HG02759 (cell line): ENCODE results near the gene SP7.
"Not testable (repeated sequence)": the region's sequence is repeated elsewhere in the genome, so short reads cannot be mapped to it uniquely, and the experiment has no call there.

ENCODE experiments used
- ATAC-seq: cut with Tn5 transposase; IDR thresholded peaks from one replicate; pipeline ENCODE4 v1.9.1; 2021; ENCODE audit warnings: mild to moderate bottlenecking, moderate library complexity; ENCODE audit not compliant: unreplicated experiment

SP7 gene

DNA sequence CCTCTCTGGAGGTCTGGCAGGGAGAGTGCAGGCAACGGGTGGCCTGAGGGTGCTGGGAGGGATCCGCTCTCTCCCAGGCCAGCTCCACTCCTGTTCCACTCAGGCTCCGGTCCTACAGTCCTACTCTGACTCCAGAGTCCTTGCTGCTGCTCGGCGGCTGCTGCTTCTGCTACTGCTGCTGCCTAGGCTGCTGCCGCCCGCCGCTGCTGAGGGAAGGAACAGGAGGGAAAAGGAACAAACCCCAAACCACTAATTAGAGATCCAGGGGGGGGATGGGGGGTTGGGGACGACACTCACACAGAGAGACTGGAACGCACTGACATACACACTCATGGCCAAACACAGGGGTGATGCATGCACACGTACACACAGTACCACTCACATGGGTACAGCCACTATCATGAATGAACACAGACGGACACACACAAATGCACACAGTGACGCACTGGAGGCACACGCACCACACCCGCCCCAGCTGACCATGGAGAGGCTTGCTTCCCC lies at the start of gene SP7:
TSS of gene SP7 (minus strand) at position 174 of the 501 bp plus-strand sequence. CDS start 708 bp downstream, outside the sequence.
- ATAC-seq, result no peak

DNA sequence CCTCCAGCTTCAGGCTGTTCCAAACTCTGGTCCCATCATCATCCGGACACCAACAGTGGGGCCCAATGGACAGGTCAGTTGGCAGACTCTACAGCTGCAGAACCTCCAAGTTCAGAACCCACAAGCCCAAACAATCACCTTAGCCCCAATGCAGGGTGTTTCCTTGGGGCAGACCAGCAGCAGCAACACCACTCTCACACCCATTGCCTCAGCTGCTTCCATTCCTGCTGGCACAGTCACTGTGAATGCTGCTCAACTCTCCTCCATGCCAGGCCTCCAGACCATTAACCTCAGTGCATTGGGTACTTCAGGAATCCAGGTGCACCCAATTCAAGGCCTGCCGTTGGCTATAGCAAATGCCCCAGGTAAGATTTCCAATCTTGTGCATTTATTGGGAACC lies 47.1 kb upstream of the SP7 start:
- ATAC-seq, result no peak

DNA sequence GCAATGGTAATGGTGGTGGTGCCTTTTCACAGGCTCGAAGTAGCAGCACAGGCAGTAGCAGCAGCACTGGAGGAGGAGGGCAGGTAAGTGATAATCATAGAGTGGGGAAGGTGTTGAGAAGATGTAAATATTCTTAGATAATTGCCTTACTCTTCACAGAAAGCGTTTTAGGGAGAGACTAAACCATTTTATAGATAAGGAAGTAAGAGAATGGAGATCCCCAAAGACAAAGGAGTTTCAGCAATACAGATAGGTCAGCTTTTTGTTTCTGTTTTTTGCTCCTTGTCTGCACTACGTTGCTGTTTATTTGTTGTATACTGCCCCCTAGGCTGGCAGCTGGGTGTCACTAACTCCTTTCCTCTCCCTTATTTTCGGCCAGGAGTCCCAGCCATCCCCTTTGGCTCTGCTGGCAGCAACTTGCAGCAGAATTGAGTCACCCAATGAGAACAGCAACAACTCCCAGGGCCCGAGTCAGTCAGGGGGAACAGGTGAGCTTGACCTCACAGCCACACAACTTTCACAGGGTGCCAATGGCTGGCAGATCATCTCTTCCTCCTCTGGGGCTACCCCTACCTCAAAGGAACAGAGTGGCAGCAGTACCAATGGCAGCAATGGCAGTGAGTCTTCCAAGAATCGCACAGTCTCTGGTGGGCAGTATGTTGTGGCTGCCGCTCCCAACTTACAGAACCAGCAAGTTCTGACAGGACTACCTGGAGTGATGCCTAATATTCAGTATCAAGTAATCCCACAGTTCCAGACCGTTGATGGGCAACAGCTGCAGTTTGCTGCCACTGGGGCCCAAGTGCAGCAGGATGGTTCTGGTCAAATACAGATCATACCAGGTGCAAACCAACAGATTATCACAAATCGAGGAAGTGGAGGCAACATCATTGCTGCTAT lies 45.8 kb upstream of the SP7 start:
- no peak for ATAC-seq

DNA sequence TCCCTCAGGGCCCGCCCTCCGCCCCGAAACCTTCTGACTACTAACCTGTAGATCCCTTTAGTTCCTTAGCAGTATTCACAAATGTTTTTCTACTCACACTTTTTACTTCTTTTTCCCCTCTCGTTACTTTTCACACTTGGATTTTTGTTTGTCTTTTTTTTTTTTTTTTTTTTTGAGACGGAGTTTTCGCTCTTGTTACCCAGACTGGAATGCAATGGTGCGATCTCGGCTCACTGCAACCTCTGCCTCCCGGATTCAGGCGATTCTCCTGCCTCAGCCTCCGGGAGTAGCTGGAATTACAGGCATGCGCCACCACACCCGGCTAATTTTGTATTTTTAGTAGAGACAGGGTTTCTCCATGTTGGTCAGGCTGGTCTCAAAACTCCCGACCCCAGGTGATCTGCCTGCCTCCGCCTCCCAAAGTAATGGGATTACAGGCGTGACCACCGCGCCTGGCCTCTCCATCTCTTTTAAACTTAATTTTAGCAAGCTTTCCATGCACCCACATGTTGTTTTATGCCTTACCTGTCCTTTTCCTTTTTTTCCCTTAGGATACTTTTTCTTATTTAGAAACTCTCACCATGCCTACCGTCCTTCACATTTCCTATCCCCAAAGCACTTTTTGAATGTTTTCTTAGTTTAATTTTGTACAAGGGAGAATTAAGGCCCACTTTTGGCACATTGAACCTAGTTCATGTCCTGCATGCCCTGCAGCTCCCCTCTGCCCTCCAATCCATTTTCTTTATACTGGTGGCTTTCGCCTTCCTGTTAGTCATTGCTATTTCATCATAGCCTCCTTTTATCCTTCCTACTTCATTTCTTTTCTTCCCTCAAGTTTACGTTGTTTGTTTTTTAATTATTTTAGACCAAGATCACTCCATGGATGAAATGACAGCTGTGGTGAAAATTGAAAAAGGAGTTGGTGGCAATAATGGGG lies 44.9 kb upstream of the SP7 start:
- no peak for ATAC-seq

DNA sequence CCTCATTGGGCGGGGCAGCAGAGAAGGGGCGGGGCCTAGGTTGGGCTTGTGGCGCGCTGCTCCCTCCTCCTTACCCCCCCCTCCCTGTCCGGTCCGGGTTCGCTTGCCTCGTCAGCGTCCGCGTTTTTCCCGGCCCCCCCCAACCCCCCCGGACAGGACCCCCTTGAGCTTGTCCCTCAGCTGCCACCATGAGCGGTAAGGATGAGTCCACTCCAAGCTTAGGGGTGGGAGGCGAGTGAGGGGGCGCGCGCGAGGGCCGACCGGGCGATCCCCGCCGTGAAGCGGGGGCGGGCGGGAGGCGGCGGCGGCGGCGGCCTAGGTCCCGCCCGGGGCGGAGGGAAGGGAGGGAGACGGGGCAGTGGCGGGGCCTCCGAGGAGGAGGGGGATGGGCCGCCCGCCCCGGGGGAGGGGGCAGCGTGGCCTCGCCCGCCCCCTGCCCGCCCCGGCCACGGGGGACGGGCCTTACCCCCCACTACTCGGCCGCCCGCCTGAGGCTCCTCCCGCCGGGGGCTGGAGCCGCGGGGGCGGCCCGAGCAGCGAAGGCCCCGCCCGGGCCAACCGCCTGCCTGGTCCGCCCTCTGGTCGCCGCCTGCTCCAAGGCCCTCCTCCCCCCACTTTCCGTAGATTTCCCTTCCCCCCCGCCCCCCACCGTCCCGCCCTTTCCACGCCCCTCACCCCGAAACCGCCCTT lies 44.1 kb upstream of the SP7 start, which contains the start of gene SP1:
TSS of gene SP1 (plus strand) at position 73 of the 690 bp plus-strand sequence. CDS start at position 189, 116 bp downstream.
- ATAC-seq, result peak; percentile 48

DNA sequence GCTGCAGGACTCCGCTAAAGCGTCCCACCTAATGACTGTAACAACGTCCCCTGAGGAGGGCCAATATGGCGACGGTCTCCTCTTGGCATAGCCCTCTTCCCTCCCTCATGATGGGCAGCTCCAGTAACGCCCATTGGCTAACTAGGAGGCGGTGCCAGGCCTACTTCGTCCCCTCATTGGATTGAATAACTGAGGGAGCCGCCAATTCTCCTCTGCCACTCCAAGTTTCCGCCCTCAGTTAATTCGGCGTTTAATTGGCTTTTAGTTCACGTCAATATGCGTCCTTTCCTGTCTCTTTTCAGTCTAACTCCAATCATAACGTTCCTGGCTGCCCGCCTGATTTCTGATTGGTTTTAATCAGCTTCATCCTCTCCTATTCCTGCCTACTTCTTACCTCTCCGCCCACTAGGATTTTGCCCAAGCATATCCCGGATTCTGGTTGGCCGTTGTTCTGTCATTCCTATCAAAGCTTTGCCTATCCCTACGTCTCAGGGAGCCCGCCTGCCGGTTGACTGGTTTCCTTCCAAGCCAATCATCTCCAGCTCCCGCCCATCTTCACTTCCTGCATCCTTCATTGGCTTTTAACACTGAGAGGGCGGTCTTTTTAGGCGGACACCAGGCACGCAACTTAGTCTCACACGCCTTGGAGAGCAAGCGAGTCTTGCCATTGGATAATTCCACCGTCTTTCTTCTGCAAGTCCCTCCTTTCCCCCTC lies 43.4 kb upstream of the SP7 start:
- ATAC-seq, result peak; percentile 66

DNA sequence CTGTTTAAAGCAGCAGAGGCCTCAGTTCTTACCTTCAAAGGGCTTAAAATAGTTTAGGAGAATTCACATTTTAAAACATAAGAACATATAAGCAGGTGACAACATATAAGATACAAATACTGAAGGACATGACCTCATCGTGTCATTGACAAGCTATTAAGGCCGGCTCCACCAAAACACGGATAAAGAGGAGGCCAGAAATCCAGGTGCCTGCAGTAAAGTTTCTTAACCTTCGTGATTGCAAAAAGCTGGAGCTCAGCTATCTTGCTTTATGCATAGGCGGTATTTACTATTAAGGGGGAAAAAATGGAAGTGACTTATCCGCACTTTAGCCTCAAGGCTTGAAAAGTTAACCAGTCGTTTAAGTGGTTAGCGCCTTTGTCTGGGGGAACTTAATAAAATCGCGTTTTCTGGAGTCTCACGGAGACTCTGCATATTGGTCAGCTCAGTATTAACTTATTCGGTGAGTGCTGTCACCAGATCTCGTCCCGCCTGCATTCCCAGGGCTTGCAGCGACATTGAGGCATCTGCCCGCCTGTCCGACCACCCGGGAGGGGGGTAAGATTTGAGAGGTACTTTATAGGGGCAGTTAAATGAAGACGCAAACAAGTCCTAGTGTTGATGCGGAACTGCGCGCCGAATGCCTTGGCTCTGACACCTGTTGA lies 42.7 kb upstream of the SP7 start:
- ATAC-seq, result no peak

DNA sequence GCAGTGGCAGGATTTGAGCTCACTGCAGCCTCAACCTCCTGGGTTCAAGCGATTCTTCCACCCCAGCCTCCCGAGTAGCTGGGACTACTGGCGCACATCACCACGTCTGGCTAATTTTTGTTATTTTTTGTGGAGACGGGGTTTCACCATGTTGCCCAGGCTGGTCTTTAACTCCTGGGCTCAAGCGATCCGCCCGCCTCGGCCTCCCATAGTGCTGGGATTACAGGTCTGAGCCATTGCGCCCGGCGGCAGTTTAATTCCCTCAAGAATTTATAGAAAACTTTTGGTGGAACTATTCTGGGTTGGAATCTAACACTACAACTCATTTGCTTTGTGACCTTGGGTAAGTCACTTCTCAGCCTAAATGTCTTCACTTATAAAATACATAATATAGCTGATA lies 42.1 kb upstream of the SP7 start:
- ATAC-seq, result no peak

DNA sequence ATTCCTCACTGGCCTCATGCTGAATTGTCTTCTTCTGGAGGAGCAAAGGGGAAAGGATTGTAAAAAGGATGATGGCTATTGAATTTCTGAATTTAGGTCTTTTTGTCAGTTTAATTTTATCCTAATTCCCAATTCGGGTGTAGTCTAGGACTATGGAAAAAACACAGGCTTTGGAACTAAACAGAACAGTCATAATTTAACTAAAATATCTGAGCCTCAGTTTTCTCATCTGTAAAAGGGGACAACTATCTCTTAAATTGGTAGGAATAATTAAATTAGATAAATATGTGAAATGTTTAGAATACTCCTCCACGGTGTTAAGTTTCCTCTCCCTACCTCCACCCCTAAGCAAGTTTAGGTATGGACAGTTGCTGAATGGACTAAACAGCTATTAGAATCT lies 40.6 kb upstream of the SP7 start:
- no peak for ATAC-seq

DNA sequence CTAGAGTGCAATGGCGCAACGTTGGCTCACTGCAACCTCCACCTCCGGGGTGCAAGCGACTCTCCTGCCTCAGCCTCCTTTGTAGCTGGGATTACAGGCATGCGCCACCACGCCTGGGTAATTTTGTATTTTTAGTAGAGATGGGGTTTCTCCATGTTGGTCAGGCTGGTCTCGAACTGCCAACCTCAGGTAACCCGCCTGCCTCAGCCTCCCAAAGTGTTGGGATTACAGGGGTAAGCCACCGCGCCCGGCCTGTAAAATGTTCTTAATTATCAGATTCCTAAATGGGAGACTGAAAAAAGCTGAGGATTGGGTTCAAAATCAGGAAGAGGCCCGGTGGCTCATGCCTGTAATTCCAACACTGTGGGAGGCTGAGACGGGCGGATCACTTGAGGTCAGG lies 38.1 kb upstream of the SP7 start:
- ATAC-seq, result not testable (repeated sequence)

DNA sequence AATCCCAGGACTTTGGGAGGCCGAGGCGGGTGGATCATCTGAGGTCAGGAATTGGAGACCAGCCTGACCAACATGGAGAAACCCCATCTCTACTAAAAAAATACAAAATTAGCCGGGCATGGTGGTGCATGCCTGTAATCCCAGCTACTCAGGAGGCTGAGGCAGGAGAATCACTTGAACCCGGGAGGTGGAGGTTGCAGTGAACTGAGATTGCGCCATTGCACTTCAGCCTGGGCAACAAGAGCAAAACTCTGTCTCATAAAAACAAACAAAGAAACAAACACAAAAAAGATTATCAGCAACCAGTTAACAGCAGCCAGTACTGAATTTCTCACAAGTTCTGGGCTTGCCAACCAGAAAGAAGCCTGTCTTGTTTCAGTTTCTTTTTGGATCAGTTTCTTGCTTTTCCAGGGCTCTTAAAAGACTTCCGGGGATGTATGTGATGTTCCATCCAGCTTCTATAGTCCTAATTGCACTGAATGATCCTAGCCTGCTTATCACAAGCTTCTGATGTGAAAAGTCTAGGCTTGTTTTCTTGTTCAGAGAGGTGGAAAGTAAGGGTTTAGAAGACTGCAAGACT lies 37.5 kb upstream of the SP7 start:
- ATAC-seq, result not testable (repeated sequence)

DNA sequence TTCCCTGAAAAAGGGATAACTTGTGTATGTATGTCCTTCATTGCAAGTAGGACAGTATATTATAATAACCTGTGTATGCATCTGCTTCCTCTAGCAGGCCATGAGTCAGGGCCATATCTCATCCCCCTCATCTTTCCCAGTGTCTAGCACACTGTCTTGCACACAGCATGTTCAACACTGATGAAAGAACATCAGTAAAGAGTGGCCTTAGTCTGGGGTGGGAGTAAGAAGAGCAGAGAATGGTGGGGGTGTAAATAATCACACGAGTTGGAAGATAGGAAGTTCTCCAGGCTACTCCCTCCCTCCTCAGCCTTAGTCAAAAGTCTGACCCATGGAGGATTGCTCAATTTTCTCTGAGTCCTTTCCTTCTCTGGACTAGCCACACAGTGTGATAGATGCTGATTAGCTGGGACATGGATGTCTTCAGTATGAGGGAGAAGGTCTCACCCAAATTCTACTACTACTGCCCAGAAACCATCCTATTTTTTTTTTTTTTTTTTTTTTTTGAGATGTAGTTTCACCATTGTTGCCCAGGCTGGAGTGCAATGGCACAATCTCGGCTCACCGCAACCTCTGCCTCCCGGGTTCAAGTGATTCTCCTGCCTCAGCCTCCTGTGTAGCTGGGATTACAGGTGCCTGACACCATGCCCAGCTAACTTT lies 29.2 kb upstream of the SP7 start:
- ATAC-seq, result no peak

DNA sequence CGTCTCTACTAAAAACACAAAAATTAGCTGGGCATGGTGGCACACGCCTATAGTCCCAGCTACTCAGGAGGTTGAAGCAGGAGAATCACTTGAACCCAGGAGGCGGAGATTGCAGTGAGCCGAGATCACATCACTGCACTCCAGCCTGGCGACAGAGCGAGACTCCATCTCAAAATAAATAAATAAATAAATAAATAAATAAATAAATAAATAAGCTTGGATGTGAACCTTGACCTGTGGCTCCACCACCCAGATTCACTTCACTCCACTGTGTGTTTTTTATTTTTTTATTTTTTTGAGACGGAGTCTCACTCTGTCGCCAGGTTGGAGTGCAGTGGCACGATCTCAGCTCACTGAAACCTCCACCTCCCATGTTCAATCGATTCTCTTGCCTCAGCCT lies 25.5 kb upstream of the SP7 start:
- ATAC-seq, result not testable (repeated sequence)

DNA sequence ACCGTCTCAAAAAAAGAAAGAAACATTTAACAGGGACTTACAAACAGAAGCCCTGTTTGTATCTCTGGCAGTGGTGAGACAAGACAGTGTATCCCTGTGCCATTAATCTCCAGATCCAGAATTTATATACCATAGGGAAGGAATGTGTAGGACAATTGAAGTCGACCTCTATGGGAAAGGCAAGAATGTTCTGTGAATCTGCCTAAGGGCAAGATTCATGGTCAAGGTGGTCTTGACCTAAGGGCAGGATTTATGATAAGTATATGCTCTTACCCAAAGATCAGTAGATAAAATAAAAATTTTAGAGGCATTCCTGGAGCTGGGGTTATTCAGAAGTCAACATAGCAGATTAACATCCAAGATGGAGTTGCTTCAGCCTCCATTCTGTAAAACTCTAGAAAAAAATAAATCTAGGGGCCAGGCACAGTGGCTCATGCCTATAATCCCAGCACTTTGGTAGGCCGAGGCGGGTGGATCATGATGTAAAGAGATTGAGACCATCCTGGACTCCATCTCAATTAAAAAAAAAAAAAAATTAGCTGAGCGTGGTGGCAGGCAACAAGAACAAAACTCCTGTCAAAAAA lies 22.8 kb upstream of the SP7 start:
- ATAC-seq, result no peak

DNA sequence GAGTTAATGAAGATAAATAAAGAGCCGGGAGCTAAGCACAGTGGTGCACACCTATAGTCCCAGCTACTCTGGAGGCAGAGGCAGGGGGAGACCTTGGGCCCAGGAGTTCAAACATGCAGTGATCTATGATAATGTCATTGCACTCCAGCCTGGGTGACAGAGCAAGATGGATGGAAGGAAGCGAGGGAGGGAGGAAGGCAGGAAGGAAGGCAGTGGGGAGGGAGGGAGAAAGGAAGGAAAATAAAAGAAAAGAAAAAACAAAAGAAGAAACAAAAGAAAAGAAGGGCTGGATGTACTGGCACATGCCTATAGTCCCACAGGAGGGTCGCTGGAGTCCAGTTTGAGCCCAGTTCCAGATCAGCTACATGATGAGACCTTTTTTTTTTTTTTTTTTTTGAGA lies 19.0 kb upstream of the SP7 start:
- ATAC-seq, result no peak

DNA sequence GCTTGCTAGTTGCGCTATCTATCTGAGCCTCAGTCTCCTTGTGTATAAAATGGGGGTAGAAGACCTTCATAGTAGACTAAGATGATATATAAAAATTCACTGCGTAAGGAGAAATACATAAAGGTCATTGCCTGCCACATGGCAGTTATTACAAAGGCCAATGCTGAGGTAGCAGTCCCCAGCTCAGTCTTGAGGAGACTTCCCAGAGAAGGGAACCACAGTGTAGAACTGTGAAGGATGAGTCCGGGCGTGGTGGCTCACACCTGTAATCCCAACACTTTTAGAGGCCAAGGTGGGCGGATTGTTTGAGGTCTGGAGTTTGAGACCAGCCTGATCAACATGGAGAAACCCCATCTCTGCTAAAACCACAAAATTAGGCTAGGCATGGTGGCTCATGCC lies 17.1 kb upstream of the SP7 start:
- no peak for ATAC-seq

DNA sequence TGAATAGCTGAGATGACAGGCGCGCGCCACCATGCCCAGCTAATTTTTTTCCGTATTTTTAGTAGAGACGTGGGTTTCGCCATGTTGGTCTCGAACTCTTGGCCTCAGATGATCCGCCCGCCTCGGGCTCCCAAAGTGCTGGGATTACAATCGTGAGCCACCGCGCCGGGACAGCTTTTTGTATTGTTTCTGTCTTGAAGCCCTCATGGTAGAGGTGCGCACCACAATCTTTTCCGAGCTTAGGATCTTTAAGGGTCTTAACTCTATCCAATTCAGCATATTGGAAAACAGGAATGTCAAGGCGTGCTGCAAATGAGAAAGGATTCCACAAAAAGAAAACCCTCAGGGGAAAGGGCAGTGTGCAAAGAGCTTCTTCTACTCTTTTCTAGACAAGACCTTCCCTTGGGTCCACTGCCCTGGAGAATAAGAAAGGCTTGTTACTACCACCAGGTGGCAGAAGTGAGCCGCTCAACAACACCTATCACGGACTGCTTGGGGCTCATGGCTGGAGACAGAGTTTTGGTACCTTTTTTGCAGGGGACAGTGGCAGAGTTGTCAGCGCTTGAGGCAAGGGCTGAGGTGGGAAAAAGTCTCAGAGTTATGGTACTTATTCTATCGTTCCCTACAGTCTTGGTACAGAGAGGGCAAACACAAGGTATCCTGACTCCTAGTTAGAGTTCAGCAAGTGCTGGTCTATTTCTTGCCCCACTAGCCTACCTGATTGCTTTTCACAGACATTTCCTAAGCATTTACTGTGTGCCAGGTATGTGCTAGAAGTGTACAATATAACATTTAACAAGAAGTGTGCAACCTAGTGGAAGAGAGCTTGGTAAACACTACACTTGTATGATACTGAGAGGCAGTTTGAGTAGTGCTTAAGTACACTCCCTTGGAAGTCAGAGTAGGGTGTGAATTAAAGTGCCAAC lies 16.4 kb upstream of the SP7 start:
- ATAC-seq, result peak; percentile 69
